Hypothalamus (tissue), 51 donors: ENCODE results near the gene CYTH4.

Experiments
- DNase-seq, 51 donors: peaks; one replicate each; lab custom pipeline; 2025; lab: John Stamatoyannopoulos, UW

The CYTH4 gene

GRCh38 chr22:37342065-37342464 lies 59.8 kb downstream of the CYTH4 start:
- no peak for DNase-seq

- DNase-seq = peak in 1 of 51 donors; percentile 69
These were observed 61.0 kb downstream of the CYTH4 start for GRCh38 chr22:37343348-37343747.

- no peak for DNase-seq
These were observed 61.8 kb downstream of the CYTH4 start for GRCh38 chr22:37343863-37344734.

GRCh38 chr22:37344735-37345449 lies 62.6 kb downstream of the CYTH4 start:
- no peak for DNase-seq

- peak in 1 of 51 donors; percentile 9 for DNase-seq
These were observed 63.7 kb downstream of the CYTH4 start for GRCh38 chr22:37345863-37346504.

- no peak for DNase-seq
These were observed 64.2 kb downstream of the CYTH4 start for GRCh38 chr22:37346505-37346895.

GRCh38 chr22:37349043-37349814 lies 66.9 kb downstream of the CYTH4 start:
- DNase-seq = no peak

GRCh38 chr22:37351232-37351631 lies 68.9 kb downstream of the CYTH4 start:
- DNase-seq = no peak

GRCh38 chr22:37352481-37352880 lies 70.2 kb downstream of the CYTH4 start:
- no peak for DNase-seq

GRCh38 chr22:37353839-37354238 lies 71.5 kb downstream of the CYTH4 start:
- no peak for DNase-seq

- DNase-seq = no peak
These were observed 72.0 kb downstream of the CYTH4 start for GRCh38 chr22:37354261-37354660.

GRCh38 chr22:37354670-37355069 lies 72.4 kb downstream of the CYTH4 start:
- DNase-seq = no peak

GRCh38 chr22:37355174-37355573 lies 72.9 kb downstream of the CYTH4 start:
- no peak for DNase-seq

GRCh38 chr22:37356922-37357321 lies 74.6 kb downstream of the CYTH4 start:
- no peak for DNase-seq

GRCh38 chr22:37357446-37358075 lies 75.3 kb downstream of the CYTH4 start:
- DNase-seq = no peak

GRCh38 chr22:37358386-37358785 lies 76.1 kb downstream of the CYTH4 start:
- no peak for DNase-seq

- no peak for DNase-seq
These were observed 76.6 kb downstream of the CYTH4 start for GRCh38 chr22:37358917-37359316.

GRCh38 chr22:37362621-37363020 lies 80.3 kb downstream of the CYTH4 start:
- DNase-seq = no peak

GRCh38 chr22:37363261-37363992 lies 81.1 kb downstream of the CYTH4 start:
- DNase-seq = no peak
